GM13977 (cell line): ENCODE measurements around the gene ESYT1.

Source experiments
- DNase-seq: peaks from one replicate; pipeline ENCODE4 v3.0.0; 2012; ENCODE audit warnings: low spot score
- in situ Hi-C: fragments of 300-500 bp; cut with MboI; formaldehyde crosslinking; loops from one replicate; pipeline ENCODE4 v1.12.0; 2022; ENCODE audit warnings: low sequenced_read_pairs, low pct_unique_long_range_greater_than_20kb, mixed read lengths, inconsistent platforms; ENCODE audit not compliant: unreplicated experiment
- TF ChIP-seq, protein P1 (sequence below): IDR thresholded peaks from 2 replicates; pipeline ENCODE4 v1.5.1; 2012; ENCODE audit warnings: mild to moderate bottlenecking, control low read depth; ENCODE audit not compliant: insufficient read depth; ENCODE audit errors: extremely low read depth, missing control alignments

ESYT1 gene

DNA sequence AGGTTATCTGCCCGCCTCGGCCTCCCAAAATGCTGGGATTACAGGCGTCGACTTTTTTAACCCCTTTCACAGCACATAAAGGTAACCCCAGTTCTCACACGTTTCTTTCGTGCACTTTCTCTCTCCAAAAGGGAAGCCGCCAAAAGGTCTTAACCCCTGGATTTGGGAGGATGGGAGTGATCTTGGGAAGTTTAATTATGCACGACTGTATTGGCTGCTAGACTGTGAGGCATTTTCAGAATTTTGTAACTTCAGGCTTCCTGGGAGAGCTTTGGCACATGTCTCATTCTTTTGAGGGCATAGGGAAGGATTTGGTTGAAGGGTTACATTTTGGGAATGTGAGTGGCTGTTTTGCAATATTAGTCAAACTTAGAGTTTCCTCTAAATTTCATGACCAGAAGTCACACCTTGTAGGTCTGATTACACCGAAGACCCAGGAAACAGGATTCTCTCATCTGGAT lies 62.7 kb downstream of the ESYT1 start:
- TF ChIP-seq, protein P1, sequence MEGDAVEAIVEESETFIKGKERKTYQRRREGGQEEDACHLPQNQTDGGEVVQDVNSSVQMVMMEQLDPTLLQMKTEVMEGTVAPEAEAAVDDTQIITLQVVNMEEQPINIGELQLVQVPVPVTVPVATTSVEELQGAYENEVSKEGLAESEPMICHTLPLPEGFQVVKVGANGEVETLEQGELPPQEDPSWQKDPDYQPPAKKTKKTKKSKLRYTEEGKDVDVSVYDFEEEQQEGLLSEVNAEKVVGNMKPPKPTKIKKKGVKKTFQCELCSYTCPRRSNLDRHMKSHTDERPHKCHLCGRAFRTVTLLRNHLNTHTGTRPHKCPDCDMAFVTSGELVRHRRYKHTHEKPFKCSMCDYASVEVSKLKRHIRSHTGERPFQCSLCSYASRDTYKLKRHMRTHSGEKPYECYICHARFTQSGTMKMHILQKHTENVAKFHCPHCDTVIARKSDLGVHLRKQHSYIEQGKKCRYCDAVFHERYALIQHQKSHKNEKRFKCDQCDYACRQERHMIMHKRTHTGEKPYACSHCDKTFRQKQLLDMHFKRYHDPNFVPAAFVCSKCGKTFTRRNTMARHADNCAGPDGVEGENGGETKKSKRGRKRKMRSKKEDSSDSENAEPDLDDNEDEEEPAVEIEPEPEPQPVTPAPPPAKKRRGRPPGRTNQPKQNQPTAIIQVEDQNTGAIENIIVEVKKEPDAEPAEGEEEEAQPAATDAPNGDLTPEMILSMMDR: no peak
- in situ Hi-C loops: no loop called here
- no peak for DNase-seq

DNA sequence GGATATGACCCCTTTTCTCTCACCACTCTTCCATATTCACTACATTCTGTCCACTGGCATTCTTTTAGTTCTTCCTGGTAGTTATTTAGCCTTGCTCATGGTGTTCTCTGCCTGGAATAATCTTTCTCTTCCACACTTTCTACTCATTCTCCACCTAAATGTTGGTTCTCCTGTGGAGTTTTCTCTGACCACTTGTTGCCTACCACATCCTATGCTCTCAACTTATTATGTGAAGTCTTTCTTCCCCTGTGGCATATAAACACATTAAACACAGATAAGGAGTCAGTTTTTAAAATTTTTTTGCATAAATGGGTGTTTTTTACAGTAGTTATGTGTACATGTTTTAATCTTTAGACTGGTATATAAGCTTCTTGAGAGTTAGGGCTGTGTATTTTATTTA lies 64.5 kb downstream of the ESYT1 start:
- in situ Hi-C loops: no loop called here
- DNase-seq: no peak
- TF ChIP-seq, protein P1: no peak

DNA sequence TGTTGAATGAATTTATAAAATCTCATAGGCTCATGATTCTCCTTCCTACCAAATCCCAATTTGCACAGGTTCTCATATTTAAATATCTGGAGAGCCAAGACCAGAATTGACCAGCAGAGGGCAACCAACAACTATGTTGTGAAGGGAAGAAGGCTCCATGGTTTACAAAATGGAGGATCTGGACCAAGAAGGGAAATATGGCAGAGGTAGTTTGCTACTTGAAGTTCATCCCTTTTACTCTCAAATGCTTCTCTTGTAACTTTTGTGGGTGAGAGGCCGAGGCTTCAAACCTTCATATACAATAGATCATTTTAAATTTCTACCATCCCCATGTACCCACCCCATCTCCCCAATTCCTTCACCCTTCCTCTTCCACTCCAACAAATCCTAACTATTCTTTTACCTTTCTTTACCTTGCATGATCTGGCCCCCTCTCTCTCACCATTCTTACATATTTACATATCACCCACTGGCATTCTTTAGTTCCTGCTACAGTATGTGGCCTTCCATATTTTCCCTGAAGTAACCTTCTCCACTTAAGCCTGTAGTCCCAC lies 65.0 kb downstream of the ESYT1 start:
- peak; percentile 82 for DNase-seq
- in situ Hi-C loops: no loop called here

More for the DNA sequence above, 65.0 kb downstream of the ESYT1 start:
- TF ChIP-seq, protein P1: peak; percentile 80
